ENCODE data around the gene CACNA1C.
A peak's percentile ranks its signal among the peaks of the same experiment; 100 is the strongest.

The CACNA1C gene

DNA sequence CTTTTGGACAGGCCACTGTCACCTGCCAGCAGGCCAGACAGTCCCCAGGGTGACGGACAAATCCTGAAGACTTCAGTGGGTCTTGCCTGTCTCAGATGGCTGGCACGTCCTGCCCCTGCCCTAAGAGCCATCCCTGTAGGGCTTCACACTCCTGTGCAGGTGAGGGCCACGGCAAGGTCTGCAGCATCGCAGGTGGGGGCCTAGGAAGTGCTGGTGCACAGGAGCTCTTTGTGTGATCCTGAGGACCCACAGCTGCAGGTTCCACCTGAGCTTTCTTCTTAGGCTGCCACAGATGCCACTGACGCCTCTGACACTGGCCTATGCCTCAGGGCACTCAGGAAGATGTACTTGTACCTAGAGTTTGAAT, 633.5 kb downstream of the CACNA1C start:
- Histone ChIP-seq H3K4me3 (ENCODE audit: low read length in 2 of 2) (no peak overlapping the region), H3K9me3 (ENCODE audit: control insufficient read depth in 2 of 2, low read length in 2 of 2) (no peaks in the 10 kb centered on the region), H3K27me3 (ENCODE audit: control insufficient read depth in 1 of 2, insufficient read depth in 2 of 2, low read length in 2 of 2) (no peaks in the 10 kb centered on the region), H3K9ac (ENCODE audit: low read length in 2 of 2) (no peak overlapping the region), H3K27ac (ENCODE audit: low read length) (no peak overlapping the region), H3K4me1 (ENCODE audit: control insufficient read depth, insufficient read depth, low read length) (peaks cover 4% of the 10 kb centered on the region), H3K36me3 (ENCODE audit: control insufficient read depth in 2 of 2, insufficient read depth in 2 of 2, low read length in 2 of 2) (peaks cover 45 to 56% of the 10 kb centered on the region in 2 donors)

DNA sequence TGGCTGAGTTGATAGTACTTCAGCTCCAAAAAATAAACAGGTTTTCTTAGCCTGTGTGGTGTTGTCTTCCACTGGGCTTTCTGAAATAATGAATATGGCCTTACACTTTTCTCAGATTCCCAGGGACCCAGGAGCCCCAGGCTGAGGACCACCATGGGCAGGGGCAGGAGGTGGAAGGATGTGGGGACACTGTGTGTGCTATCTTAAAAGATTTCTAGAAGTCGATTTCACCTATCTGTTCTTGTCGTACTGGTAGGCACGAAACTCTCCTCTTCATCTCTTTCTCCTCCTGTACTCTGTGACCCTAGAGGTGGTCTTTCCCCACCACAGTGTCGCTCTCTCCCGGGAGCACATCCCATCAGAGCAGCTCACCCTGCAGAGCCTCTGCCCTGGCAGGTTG, 634.3 kb downstream of the CACNA1C start:
- H3K9me3 ChIP-seq (ENCODE audit: control insufficient read depth in 2 of 2, low read length in 2 of 2), result no peaks in the 10 kb centered on the region

DNA sequence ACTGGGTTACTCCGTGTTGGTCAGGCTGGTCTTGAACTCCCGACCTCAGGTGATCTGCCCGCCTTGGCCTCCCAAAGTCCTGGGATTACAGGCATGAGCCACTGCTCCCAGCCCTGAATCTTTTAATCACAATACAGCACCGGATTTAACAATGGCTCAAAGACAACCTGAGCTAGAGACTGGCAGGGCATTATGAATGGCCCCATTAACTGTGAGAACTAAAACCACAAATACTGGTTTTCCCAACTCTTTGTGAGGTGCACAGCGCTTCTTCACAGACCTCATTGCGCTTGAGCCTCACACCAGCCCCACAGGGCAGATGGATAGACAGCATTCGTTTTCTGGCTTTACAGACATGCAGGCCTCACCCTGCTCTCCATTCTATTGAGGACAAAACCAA, 634.9 kb downstream of the CACNA1C start:
- no peaks in the 10 kb centered on the region for H3K27me3 ChIP-seq (ENCODE audit: control insufficient read depth in 1 of 2, insufficient read depth in 2 of 2, low read length in 2 of 2)
- no peak overlapping the region for H3K4me3 ChIP-seq (ENCODE audit: low read length in 2 of 2)
- no peak overlapping the region for H3K27ac ChIP-seq (ENCODE audit: low read length)
- peaks cover 42 to 50% of the 10 kb centered on the region in 2 donors for H3K36me3 ChIP-seq (ENCODE audit: control insufficient read depth in 2 of 2, insufficient read depth in 2 of 2, low read length in 2 of 2)
- H3K9me3 ChIP-seq (ENCODE audit: control insufficient read depth in 2 of 2, low read length in 2 of 2), result no peaks in the 10 kb centered on the region
- H3K4me1 ChIP-seq (ENCODE audit: control insufficient read depth, insufficient read depth, low read length), result peaks cover 4% of the 10 kb centered on the region
- no peak overlapping the region for H3K9ac ChIP-seq (ENCODE audit: low read length in 2 of 2)

More for the DNA sequence above, 634.3 kb downstream of the CACNA1C start:
- Histone ChIP-seq H3K36me3 (ENCODE audit: control insufficient read depth in 2 of 2, insufficient read depth in 2 of 2, low read length in 2 of 2) (peaks cover 44 to 53% of the 10 kb centered on the region in 2 donors), H3K27me3 (ENCODE audit: control insufficient read depth in 1 of 2, insufficient read depth in 2 of 2, low read length in 2 of 2) (no peaks in the 10 kb centered on the region), H3K27ac (ENCODE audit: low read length) (no peak overlapping the region), H3K4me1 (ENCODE audit: control insufficient read depth, insufficient read depth, low read length) (peaks cover 4% of the 10 kb centered on the region), H3K4me3 (ENCODE audit: low read length in 2 of 2) (no peak overlapping the region), H3K9ac (ENCODE audit: low read length in 2 of 2) (no peak overlapping the region)

DNA sequence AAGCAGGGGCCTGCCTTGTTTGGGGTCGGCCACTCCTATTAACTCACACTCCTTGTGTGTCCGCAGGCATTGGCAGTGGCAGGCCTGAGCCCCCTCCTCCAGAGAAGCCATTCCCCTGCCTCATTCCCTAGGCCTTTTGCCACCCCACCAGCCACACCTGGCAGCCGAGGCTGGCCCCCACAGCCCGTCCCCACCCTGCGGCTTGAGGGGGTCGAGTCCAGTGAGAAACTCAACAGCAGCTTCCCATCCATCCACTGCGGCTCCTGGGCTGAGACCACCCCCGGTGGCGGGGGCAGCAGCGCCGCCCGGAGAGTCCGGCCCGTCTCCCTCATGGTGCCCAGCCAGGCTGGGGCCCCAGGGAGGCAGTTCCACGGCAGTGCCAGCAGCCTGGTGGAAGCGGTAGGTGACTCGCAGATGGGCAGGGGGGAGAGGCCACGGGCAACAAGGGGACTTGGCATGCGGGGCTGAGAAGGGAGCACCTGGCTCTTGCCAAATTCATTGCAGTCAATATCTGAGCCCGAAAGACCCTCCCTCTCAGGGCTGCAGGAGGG, 635.7 kb downstream of the CACNA1C start:
- Histone ChIP-seq H3K4me1 (ENCODE audit: control insufficient read depth, insufficient read depth, low read length) (peaks cover 3% of the 10 kb centered on the region), H3K9ac (ENCODE audit: low read length in 2 of 2) (no peak overlapping the region), H3K9me3 (ENCODE audit: control insufficient read depth in 2 of 2, low read length in 2 of 2) (no peaks in the 10 kb centered on the region), H3K4me3 (ENCODE audit: low read length in 2 of 2) (no peak overlapping the region), H3K36me3 (ENCODE audit: control insufficient read depth in 2 of 2, insufficient read depth in 2 of 2, low read length in 2 of 2) (peaks cover 38 to 46% of the 10 kb centered on the region in 2 donors), H3K27ac (ENCODE audit: low read length) (no peak overlapping the region), H3K27me3 (ENCODE audit: control insufficient read depth in 1 of 2, insufficient read depth in 2 of 2, low read length in 2 of 2) (no peaks in the 10 kb centered on the region)

DNA sequence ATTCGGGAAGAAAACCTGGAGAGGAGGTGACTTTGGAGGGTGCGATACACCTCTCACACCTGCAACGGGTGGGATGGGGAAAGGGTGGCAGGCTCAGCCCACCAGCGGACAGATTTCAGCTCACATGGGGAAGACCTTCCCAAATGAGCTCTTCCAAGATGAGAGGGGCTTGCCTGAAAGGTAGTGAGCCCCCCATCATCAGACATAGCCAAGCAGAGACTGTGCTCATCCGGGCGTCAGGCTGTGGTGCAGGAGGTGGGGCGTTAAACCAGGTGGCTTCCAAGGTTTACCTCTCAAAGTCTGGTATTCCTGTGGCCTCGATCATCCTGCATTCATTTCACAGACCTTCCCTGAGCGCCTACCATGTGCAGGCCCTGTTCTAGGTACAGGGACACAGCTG, 636.6 kb downstream of the CACNA1C start:
- Histone ChIP-seq H3K4me1 (ENCODE audit: control insufficient read depth, insufficient read depth, low read length) (no peaks in the 10 kb centered on the region), H3K9ac (ENCODE audit: low read length in 2 of 2) (no peak overlapping the region), H3K27ac (ENCODE audit: low read length) (no peak overlapping the region), H3K27me3 (ENCODE audit: control insufficient read depth in 1 of 2, insufficient read depth in 2 of 2, low read length in 2 of 2) (no peaks in the 10 kb centered on the region), H3K4me3 (ENCODE audit: low read length in 2 of 2) (no peak overlapping the region), H3K36me3 (ENCODE audit: control insufficient read depth in 2 of 2, insufficient read depth in 2 of 2, low read length in 2 of 2) (peaks cover 37 to 45% of the 10 kb centered on the region in 2 donors), H3K9me3 (ENCODE audit: control insufficient read depth in 2 of 2, low read length in 2 of 2) (no peaks in the 10 kb centered on the region)

DNA sequence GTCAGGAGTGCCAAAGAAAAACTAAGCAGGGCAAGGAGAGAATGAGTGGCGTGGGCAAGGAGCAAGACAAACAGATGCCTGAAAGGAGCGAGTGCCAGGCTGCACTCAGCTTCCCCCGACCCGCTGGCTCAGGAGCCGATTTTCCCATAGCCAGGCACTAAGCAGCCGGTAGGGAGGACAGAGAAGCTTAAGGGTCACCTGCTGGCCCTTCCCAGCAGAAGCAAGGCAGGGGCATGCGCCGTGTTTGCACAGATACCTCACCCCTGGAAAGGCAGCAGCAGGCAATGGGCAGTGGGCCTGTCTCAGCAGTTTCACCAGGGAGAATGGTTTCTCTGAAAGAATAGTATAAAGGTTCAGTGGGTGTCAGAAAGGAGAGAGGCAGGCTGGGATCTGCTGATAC, 637.1 kb downstream of the CACNA1C start:
- H3K27me3 ChIP-seq (ENCODE audit: control insufficient read depth in 1 of 2, insufficient read depth in 2 of 2, low read length in 2 of 2), result no peaks in the 10 kb centered on the region
- H3K9me3 ChIP-seq (ENCODE audit: control insufficient read depth in 2 of 2, low read length in 2 of 2), result no peaks in the 10 kb centered on the region
- no peak overlapping the region for H3K27ac ChIP-seq (ENCODE audit: low read length)
- no peak overlapping the region for H3K9ac ChIP-seq (ENCODE audit: low read length in 2 of 2)
- H3K4me3 ChIP-seq (ENCODE audit: low read length in 2 of 2), result no peak overlapping the region
- peaks cover 35 to 42% of the 10 kb centered on the region in 2 donors for H3K36me3 ChIP-seq (ENCODE audit: control insufficient read depth in 2 of 2, insufficient read depth in 2 of 2, low read length in 2 of 2)
- H3K4me1 ChIP-seq (ENCODE audit: control insufficient read depth, insufficient read depth, low read length), result no peaks in the 10 kb centered on the region

DNA sequence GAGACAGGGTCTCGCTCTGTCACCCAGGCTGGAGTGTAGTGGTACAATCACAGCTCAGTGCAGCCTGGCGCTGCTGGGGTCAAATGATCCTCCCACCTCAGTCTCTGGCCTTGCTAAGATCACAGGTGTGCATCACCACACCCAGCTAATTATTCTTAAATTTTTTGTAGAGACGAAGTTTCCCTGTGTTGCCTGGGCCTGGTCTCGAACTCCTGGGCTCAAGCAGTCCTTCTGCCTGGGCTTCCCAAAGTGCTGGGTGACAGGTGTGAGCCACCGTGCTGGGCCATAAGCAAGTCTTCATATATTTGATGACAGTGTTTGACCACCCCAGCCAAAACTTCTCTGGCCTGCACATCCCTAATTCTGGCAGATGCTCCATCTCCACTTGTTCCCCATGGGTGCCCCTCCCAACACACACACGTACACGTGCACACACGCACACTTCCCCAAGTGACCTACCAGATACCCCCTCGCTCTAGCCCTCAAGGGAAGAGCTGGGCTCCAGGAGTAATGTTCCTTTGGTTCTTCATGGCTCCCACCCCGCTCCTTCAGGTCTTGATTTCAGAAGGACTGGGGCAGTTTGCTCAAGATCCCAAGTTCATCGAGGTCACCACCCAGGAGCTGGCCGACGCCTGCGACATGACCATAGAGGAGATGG, 637.7 kb downstream of the CACNA1C start:
- H3K9me3 ChIP-seq (ENCODE audit: control insufficient read depth in 2 of 2, low read length in 2 of 2), result no peaks in the 10 kb centered on the region
- no peak overlapping the region for H3K27ac ChIP-seq (ENCODE audit: low read length)
- H3K4me3 ChIP-seq (ENCODE audit: low read length in 2 of 2), result no peak overlapping the region
- H3K27me3 ChIP-seq (ENCODE audit: control insufficient read depth in 1 of 2, insufficient read depth in 2 of 2, low read length in 2 of 2), result no peaks in the 10 kb centered on the region
- peaks cover 35 to 42% of the 10 kb centered on the region in 2 donors for H3K36me3 ChIP-seq (ENCODE audit: control insufficient read depth in 2 of 2, insufficient read depth in 2 of 2, low read length in 2 of 2)
- H3K4me1 ChIP-seq (ENCODE audit: control insufficient read depth, insufficient read depth, low read length), result no peaks in the 10 kb centered on the region
- no peak overlapping the region for H3K9ac ChIP-seq (ENCODE audit: low read length in 2 of 2)

DNA sequence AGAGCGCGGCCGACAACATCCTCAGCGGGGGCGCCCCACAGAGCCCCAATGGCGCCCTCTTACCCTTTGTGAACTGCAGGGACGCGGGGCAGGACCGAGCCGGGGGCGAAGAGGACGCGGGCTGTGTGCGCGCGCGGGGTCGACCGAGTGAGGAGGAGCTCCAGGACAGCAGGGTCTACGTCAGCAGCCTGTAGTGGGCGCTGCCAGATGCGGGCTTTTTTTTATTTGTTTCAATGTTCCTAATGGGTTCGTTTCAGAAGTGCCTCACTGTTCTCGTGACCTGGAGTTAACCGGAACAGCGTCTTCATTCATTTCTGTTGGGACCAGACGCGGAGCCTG, 638.2 kb downstream of the CACNA1C start:
- H3K36me3 ChIP-seq (ENCODE audit: control insufficient read depth in 2 of 2, insufficient read depth in 2 of 2, low read length in 2 of 2), result peaks cover 31 to 41% of the 10 kb centered on the region in 2 donors
- no peaks in the 10 kb centered on the region for H3K9me3 ChIP-seq (ENCODE audit: control insufficient read depth in 2 of 2, low read length in 2 of 2)
- H3K4me1 ChIP-seq (ENCODE audit: control insufficient read depth, insufficient read depth, low read length), result no peaks in the 10 kb centered on the region
- no peak overlapping the region for H3K4me3 ChIP-seq (ENCODE audit: low read length in 2 of 2)
- H3K27me3 ChIP-seq (ENCODE audit: control insufficient read depth in 1 of 2, insufficient read depth in 2 of 2, low read length in 2 of 2), result no peaks in the 10 kb centered on the region
- no peak overlapping the region for H3K27ac ChIP-seq (ENCODE audit: low read length)
- no peak overlapping the region for H3K9ac ChIP-seq (ENCODE audit: low read length in 2 of 2)

DNA sequence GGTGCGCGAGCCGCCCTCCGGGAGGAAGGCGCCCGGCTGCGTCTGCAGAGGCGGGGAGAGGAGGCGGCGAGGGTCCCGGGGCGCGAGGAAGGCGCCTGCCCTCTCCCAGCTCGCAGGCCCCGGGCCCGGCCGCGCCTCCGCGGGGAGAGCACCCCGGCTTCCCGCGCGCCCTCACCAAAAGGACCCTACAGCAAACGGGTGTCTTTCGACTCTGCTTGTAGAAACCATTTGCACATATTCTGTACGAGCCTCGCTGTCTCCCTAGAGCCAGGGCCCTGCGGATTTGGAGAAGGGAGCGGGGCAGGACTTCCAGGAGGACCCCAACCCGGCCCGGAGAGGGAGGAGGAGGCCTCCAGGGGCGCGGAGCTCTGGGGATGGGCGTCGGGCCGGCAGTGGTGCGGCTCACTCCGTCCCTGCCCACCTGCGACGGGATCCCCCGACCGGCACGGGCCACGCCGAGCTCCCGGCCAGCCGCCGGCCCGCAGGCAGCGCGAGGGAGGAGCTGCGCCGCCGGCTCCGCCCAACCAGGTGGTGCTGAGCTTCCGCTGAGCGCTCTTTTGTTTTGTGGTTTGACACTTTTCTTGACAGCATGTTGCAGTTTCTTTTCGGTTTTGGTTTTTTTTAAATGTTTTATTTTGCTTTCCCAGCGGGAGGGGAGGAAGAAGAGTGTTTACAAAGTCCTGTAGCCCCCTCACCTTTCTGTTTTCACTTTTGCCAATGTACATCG, 638.7 kb downstream of the CACNA1C start:
- Histone ChIP-seq H3K27ac (ENCODE audit: low read length) (no peak overlapping the region), H3K4me3 (ENCODE audit: low read length in 2 of 2) (peak overlapping the region in 1 of 2 donors; percentile 29), H3K9ac (ENCODE audit: low read length in 2 of 2) (no peak overlapping the region), H3K27me3 (ENCODE audit: control insufficient read depth in 1 of 2, insufficient read depth in 2 of 2, low read length in 2 of 2) (no peaks in the 10 kb centered on the region), H3K36me3 (ENCODE audit: control insufficient read depth in 2 of 2, insufficient read depth in 2 of 2, low read length in 2 of 2) (peaks cover 27 to 35% of the 10 kb centered on the region in 2 donors), H3K4me1 (ENCODE audit: control insufficient read depth, insufficient read depth, low read length) (no peaks in the 10 kb centered on the region), H3K9me3 (ENCODE audit: control insufficient read depth in 2 of 2, low read length in 2 of 2) (no peaks in the 10 kb centered on the region)

DNA sequence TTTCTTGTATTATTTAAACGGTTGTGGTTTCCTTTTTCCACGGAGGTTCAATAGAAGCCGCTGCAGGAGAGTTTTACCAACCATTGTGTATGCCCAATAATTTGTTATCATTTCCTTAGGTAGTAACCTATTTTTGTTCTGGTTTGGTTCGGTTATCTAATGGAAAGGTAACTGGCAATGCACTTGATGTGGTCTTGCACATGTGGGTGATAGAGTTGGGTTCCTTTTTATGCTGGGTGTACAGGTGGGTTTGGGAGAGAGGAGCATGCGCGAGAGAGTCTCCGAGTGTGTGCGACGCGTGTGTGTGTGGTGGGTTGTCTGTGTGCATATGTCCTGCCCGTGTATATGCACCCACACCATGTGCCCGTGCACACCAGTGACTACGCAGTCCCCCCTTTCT, 639.3 kb downstream of the CACNA1C start:
- H3K36me3 ChIP-seq (ENCODE audit: control insufficient read depth in 2 of 2, insufficient read depth in 2 of 2, low read length in 2 of 2), result peaks cover 22 to 31% of the 10 kb centered on the region in 2 donors
- no peak overlapping the region for H3K27ac ChIP-seq (ENCODE audit: low read length)
- no peaks in the 10 kb centered on the region for H3K27me3 ChIP-seq (ENCODE audit: control insufficient read depth in 1 of 2, insufficient read depth in 2 of 2, low read length in 2 of 2)
- no peaks in the 10 kb centered on the region for H3K4me1 ChIP-seq (ENCODE audit: control insufficient read depth, insufficient read depth, low read length)
- H3K9me3 ChIP-seq (ENCODE audit: control insufficient read depth in 2 of 2, low read length in 2 of 2), result no peaks in the 10 kb centered on the region
- no peak overlapping the region for H3K4me3 ChIP-seq (ENCODE audit: low read length in 2 of 2)
- H3K9ac ChIP-seq (ENCODE audit: low read length in 2 of 2), result no peak overlapping the region
